ENCODE data around the gene SLC50A1.
"Not testable (repeated sequence)": the region's sequence is repeated elsewhere in the genome, so short reads cannot be mapped to it uniquely, and the experiment has no call there.

The SLC50A1 gene

GRCh38 chr1:155166471-155167165 lies 31.0 kb downstream of the SLC50A1 start:
- no peak overlapping the region for H3K27ac ChIP-seq (ENCODE audit: low read depth, low read length)

GRCh38 chr1:155167166-155168104 lies 31.8 kb downstream of the SLC50A1 start:
- H3K27ac ChIP-seq (ENCODE audit: low read depth, low read length), result no peak overlapping the region
- peaks cover 17% of the 10 kb centered on the region for H3K4me1 ChIP-seq (ENCODE audit: control insufficient read depth, insufficient read depth, low read length)
- H3K9ac ChIP-seq (ENCODE audit: low read length), result peak overlapping the region; percentile 25
- no peaks in the 10 kb centered on the region for H3K9me3 ChIP-seq (ENCODE audit: control insufficient read depth, insufficient read depth, low read depth, low read length)
- H3K4me3 ChIP-seq (ENCODE audit: low read depth, low read length), result peak overlapping the region; percentile 71
- no peaks in the 10 kb centered on the region for H3K27me3 ChIP-seq (ENCODE audit: control insufficient read depth, insufficient read depth, low read length)
- peaks cover 15% of the 10 kb centered on the region for H3K36me3 ChIP-seq (ENCODE audit: control insufficient read depth, insufficient read depth, low read length)

More at GRCh38 chr1:155166471-155167165, 31.0 kb downstream of the SLC50A1 start:
- Histone ChIP-seq H3K4me3 (ENCODE audit: low read depth, low read length) (peak overlapping the region; percentile 71), H3K27me3 (ENCODE audit: control insufficient read depth, insufficient read depth, low read length) (no peaks in the 10 kb centered on the region), H3K4me1 (ENCODE audit: control insufficient read depth, insufficient read depth, low read length) (peaks cover 13% of the 10 kb centered on the region), H3K36me3 (ENCODE audit: control insufficient read depth, insufficient read depth, low read length) (peaks cover 15% of the 10 kb centered on the region), H3K9me3 (ENCODE audit: control insufficient read depth, insufficient read depth, low read depth, low read length) (no peaks in the 10 kb centered on the region), H3K9ac (ENCODE audit: low read length) (no peak overlapping the region)

GRCh38 chr1:155168105-155168445 lies 32.4 kb downstream of the SLC50A1 start:
- Histone ChIP-seq H3K36me3 (ENCODE audit: control insufficient read depth, insufficient read depth, low read length) (peaks cover 15% of the 10 kb centered on the region), H3K4me1 (ENCODE audit: control insufficient read depth, insufficient read depth, low read length) (peaks cover 17% of the 10 kb centered on the region)
- H3K27ac ChIP-seq (ENCODE audit: low read depth, low read length); H3K4me3 ChIP-seq (ENCODE audit: low read depth, low read length); H3K27me3 ChIP-seq (ENCODE audit: control insufficient read depth, insufficient read depth, low read length); H3K9me3 ChIP-seq (ENCODE audit: control insufficient read depth, insufficient read depth, low read depth, low read length); H3K9ac ChIP-seq (ENCODE audit: low read length): not testable (repeated sequence)

- peaks cover 17% of the 10 kb centered on the region for H3K4me1 ChIP-seq (ENCODE audit: control insufficient read depth, insufficient read depth, low read length)
- peaks cover 15% of the 10 kb centered on the region for H3K36me3 ChIP-seq (ENCODE audit: control insufficient read depth, insufficient read depth, low read length)
- H3K27me3 ChIP-seq (ENCODE audit: control insufficient read depth, insufficient read depth, low read length), result no peaks in the 10 kb centered on the region
- H3K9me3 ChIP-seq (ENCODE audit: control insufficient read depth, insufficient read depth, low read depth, low read length), result no peaks in the 10 kb centered on the region
- no peak overlapping the region for H3K27ac ChIP-seq (ENCODE audit: low read depth, low read length)
- H3K9ac ChIP-seq (ENCODE audit: low read length), result no peak overlapping the region
- no peak overlapping the region for H3K4me3 ChIP-seq (ENCODE audit: low read depth, low read length)
Measured at GRCh38 chr1:155168456-155169210, 33.0 kb downstream of the SLC50A1 start.

GRCh38 chr1:155169541-155169940 lies 33.9 kb downstream of the SLC50A1 start:
- Histone ChIP-seq H3K27me3 (ENCODE audit: control insufficient read depth, insufficient read depth, low read length) (no peaks in the 10 kb centered on the region), H3K4me3 (ENCODE audit: low read depth, low read length) (no peak overlapping the region), H3K36me3 (ENCODE audit: control insufficient read depth, insufficient read depth, low read length) (peaks cover 15% of the 10 kb centered on the region), H3K9ac (ENCODE audit: low read length) (no peak overlapping the region), H3K27ac (ENCODE audit: low read depth, low read length) (no peak overlapping the region), H3K4me1 (ENCODE audit: control insufficient read depth, insufficient read depth, low read length) (peaks cover 17% of the 10 kb centered on the region), H3K9me3 (ENCODE audit: control insufficient read depth, insufficient read depth, low read depth, low read length) (no peaks in the 10 kb centered on the region)

GRCh38 chr1:155170101-155170785 lies 34.6 kb downstream of the SLC50A1 start:
- peaks cover 22% of the 10 kb centered on the region for H3K4me1 ChIP-seq (ENCODE audit: control insufficient read depth, insufficient read depth, low read length)
- no peaks in the 10 kb centered on the region for H3K9me3 ChIP-seq (ENCODE audit: control insufficient read depth, insufficient read depth, low read depth, low read length)

GRCh38 chr1:155170806-155171205 lies 35.2 kb downstream of the SLC50A1 start:
- H3K27ac ChIP-seq (ENCODE audit: low read depth, low read length), result no peak overlapping the region
- no peak overlapping the region for H3K4me3 ChIP-seq (ENCODE audit: low read depth, low read length)
- H3K36me3 ChIP-seq (ENCODE audit: control insufficient read depth, insufficient read depth, low read length), result peaks cover 15% of the 10 kb centered on the region
- no peak overlapping the region for H3K9ac ChIP-seq (ENCODE audit: low read length)
- no peaks in the 10 kb centered on the region for H3K27me3 ChIP-seq (ENCODE audit: control insufficient read depth, insufficient read depth, low read length)
- no peaks in the 10 kb centered on the region for H3K9me3 ChIP-seq (ENCODE audit: control insufficient read depth, insufficient read depth, low read depth, low read length)
- H3K4me1 ChIP-seq (ENCODE audit: control insufficient read depth, insufficient read depth, low read length), result peaks cover 21% of the 10 kb centered on the region

More at GRCh38 chr1:155170101-155170785, 34.6 kb downstream of the SLC50A1 start:
- no peak overlapping the region for H3K27ac ChIP-seq (ENCODE audit: low read depth, low read length)
- peaks cover 15% of the 10 kb centered on the region for H3K36me3 ChIP-seq (ENCODE audit: control insufficient read depth, insufficient read depth, low read length)
- H3K9ac ChIP-seq (ENCODE audit: low read length), result no peak overlapping the region
- H3K27me3 ChIP-seq (ENCODE audit: control insufficient read depth, insufficient read depth, low read length), result no peaks in the 10 kb centered on the region
- no peak overlapping the region for H3K4me3 ChIP-seq (ENCODE audit: low read depth, low read length)

- Histone ChIP-seq H3K36me3 (ENCODE audit: control insufficient read depth, insufficient read depth, low read length) (peaks cover 20% of the 10 kb centered on the region), H3K9me3 (ENCODE audit: control insufficient read depth, insufficient read depth, low read depth, low read length) (no peaks in the 10 kb centered on the region), H3K4me1 (ENCODE audit: control insufficient read depth, insufficient read depth, low read length) (peaks cover 12% of the 10 kb centered on the region), H3K4me3 (ENCODE audit: low read depth, low read length) (peak overlapping the region; percentile 76), H3K27me3 (ENCODE audit: control insufficient read depth, insufficient read depth, low read length) (no peaks in the 10 kb centered on the region), H3K9ac (ENCODE audit: low read length) (peak overlapping the region; percentile 78), H3K27ac (ENCODE audit: low read depth, low read length) (peak overlapping the region; percentile 52; the same call in 1 of the 2 replicates)
Measured at GRCh38 chr1:155171836-155172731, 36.4 kb downstream of the SLC50A1 start.

- no peaks in the 10 kb centered on the region for H3K9me3 ChIP-seq (ENCODE audit: control insufficient read depth, insufficient read depth, low read depth, low read length)
- peak within 1 kb of the TSS; percentile 52; the same call in 1 of the 2 replicates for H3K27ac ChIP-seq (ENCODE audit: low read depth, low read length)
- H3K9ac ChIP-seq (ENCODE audit: low read length), result peak within 1 kb of the TSS; percentile 78
- H3K4me3 ChIP-seq (ENCODE audit: low read depth, low read length), result peak within 1 kb of the TSS; percentile 76
- H3K27me3 ChIP-seq (ENCODE audit: control insufficient read depth, insufficient read depth, low read length), result no peaks in the 10 kb centered on the region
- peaks cover 28% of the 10 kb centered on the region for H3K36me3 ChIP-seq (ENCODE audit: control insufficient read depth, insufficient read depth, low read length)
- H3K4me1 ChIP-seq (ENCODE audit: control insufficient read depth, insufficient read depth, low read length), result peaks cover 11% of the 10 kb centered on the region; the same call in 1 of the 2 replicates
Measured at GRCh38 chr1:155172732-155173477, 37.3 kb downstream of the SLC50A1 start, which contains the start of gene KRTCAP2. Gene KRTCAP2 (minus strand): TSS chr1:155173304. CDS start chr1:155173224, 80 bp downstream.
